OCI-LY1 (cell line): ENCODE measurements around the gene TPCN2.
A peak's percentile ranks its signal among the peaks of the same experiment; 100 is the strongest.

Source experiments
- H2AFZ ChIP-seq: fragments of 200-600 bp; sonication (generic), shearing (Covaris generic); 2 replicates; pipeline ENCODE4 v1.6.0; 2014; ENCODE audit warnings: antibody characterized with exemption, mild to moderate bottlenecking, low read length
- H3F3A ChIP-seq: fragments of 200-600 bp; sonication (generic), shearing (Covaris generic); 2 replicates; pipeline ENCODE4 v1.6.0; 2014; ENCODE audit warnings: mild to moderate bottlenecking, antibody characterized with exemption, low read length, moderate library complexity; ENCODE audit not compliant: insufficient read depth
- H3K27ac ChIP-seq: fragments of 200-600 bp; sonication (generic); 2 replicates; pipeline ENCODE4 v1.5.1; 2014; ENCODE audit warnings: low read length, mixed run types, mild to moderate bottlenecking, low read depth; ENCODE audit not compliant: poor library complexity, severe bottlenecking
- H3K27me3 ChIP-seq: fragments of 200-600 bp; sonication (generic); 2 replicates; pipeline ENCODE4 v1.6.0; 2014; ENCODE audit warnings: antibody characterized with exemption, mild to moderate bottlenecking, low read length, moderate library complexity; ENCODE audit not compliant: insufficient read depth
- H3K36me3 ChIP-seq: fragments of 200-600 bp; sonication (generic); 2 replicates; pipeline ENCODE4 v1.6.1; 2014; ENCODE audit warnings: mild to moderate bottlenecking, antibody characterized with exemption, low read length, moderate library complexity, mixed read lengths; ENCODE audit not compliant: insufficient read depth
- H3K4me1 ChIP-seq: fragments of 200-600 bp; sonication (generic); 2 replicates; pipeline ENCODE4 v1.5.1; 2014; ENCODE audit warnings: mild to moderate bottlenecking, low read length, moderate library complexity; ENCODE audit not compliant: insufficient read depth, severe bottlenecking
- H3K4me2 ChIP-seq: fragments of 200-600 bp; sonication (generic), shearing (Covaris generic); 2 replicates; pipeline ENCODE4 v1.6.1; 2014; ENCODE audit warnings: low read length
- H3K4me3 ChIP-seq: fragments of 200-600 bp; sonication (generic); 2 replicates; pipeline ENCODE4 v1.5.1; 2014; ENCODE audit warnings: low read length, low read depth, mild to moderate bottlenecking, mixed read lengths; ENCODE audit not compliant: poor library complexity, severe bottlenecking
- H3K79me2 ChIP-seq: fragments of 200-600 bp; shearing (Covaris generic); 2 replicates; pipeline ENCODE4 v1.6.1; 2016; ENCODE audit warnings: mixed run types, low read length, mixed read lengths; ENCODE audit not compliant: insufficient read depth
- H3K9ac ChIP-seq: fragments of 200-600 bp; sonication (generic), shearing (Covaris generic); 2 replicates; pipeline ENCODE4 v1.6.1; 2014; ENCODE audit warnings: mild to moderate bottlenecking, low read length, mixed read lengths
- H3K9me2 ChIP-seq: fragments of 200-600 bp; sonication (generic), shearing (Covaris generic); 2 replicates; pipeline ENCODE4 v1.6.1; 2014; ENCODE audit warnings: low read depth, mild to moderate bottlenecking, low read length, mixed read lengths
- H3K9me3 ChIP-seq: fragments of 200-600 bp; shearing (Covaris generic); 2 replicates; pipeline ENCODE4 v1.6.1; 2014; ENCODE audit warnings: low read length, mixed read lengths
- H4K20me1 ChIP-seq: fragments of 200-600 bp; sonication (generic), shearing (Covaris generic); 2 replicates; pipeline ENCODE4 v1.6.0; 2016; ENCODE audit warnings: mild to moderate bottlenecking, low read length; ENCODE audit not compliant: insufficient read depth
- EZH2 ChIP-seq: fragments of 200-600 bp; sonication (generic), shearing (Covaris generic); IDR thresholded peaks from 2 replicates; pipeline ENCODE4 v1.8.0; 2017; ENCODE audit warnings: borderline replicate concordance, mixed run types, mild to moderate bottlenecking, antibody characterized with exemption, low read length, moderate library complexity, mixed read lengths
- TF ChIP-seq, protein P1 (sequence below): fragments of 200-600 bp; sonication (generic), shearing (Covaris generic); IDR thresholded peaks from 2 replicates; pipeline ENCODE4 v1.5.1; 2017; ENCODE audit warnings: mild to moderate bottlenecking, antibody characterized with exemption, low read length, moderate library complexity, mixed read lengths

Gene TPCN2

DNA sequence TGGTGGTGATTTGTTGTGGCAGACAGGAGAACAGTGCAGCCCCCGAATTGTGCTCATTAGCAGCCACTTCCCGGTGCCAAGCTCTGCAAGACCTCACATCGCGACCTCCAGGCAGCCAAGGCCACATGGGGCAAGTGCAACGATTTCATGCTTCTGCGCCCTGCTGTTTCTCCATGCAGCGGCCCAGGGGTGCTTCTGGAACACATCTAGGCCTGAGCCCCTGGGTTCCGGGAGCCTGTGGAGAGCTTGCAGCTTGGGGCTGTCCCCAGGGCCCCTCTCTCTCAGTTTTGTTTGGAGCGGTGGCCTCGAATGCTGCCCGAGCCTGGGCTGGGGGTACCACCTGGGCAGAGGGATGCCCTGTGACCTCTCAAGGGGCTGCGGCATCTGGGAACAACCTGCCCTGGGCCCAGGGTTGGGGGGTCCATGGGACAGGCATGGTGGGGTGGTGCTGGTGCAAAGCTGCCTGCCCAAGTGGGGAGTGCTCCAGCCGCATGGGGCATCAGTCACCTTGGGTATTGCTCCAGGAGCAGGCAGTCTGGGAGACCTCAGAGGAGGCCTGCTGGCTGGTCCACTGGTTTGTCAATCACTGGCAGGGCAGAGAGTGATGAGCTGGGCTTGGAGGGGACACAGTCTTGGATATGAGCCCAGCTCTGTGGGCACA lies 51.9 kb downstream of the TPCN2 start:
- Histone ChIP-seq H3K9me2 (no peaks in the 10 kb centered on the region), H3K4me2 (no peak overlapping the region), H3K9me3 (no peaks in the 10 kb centered on the region), H3K36me3 (no peaks in the 10 kb centered on the region), H3K4me1 (no peaks in the 10 kb centered on the region), H3K4me3 (no peak overlapping the region), H4K20me1 (no peaks in the 10 kb centered on the region), H3K27me3 (no peaks in the 10 kb centered on the region), H2AFZ (no peak overlapping the region), H3F3A (no peaks in the 10 kb centered on the region), H3K27ac (no peak overlapping the region), H3K9ac (no peak overlapping the region), H3K79me2 (no peaks in the 10 kb centered on the region)
- no peak for TF ChIP-seq EZH2
- TF ChIP-seq, protein P1, sequence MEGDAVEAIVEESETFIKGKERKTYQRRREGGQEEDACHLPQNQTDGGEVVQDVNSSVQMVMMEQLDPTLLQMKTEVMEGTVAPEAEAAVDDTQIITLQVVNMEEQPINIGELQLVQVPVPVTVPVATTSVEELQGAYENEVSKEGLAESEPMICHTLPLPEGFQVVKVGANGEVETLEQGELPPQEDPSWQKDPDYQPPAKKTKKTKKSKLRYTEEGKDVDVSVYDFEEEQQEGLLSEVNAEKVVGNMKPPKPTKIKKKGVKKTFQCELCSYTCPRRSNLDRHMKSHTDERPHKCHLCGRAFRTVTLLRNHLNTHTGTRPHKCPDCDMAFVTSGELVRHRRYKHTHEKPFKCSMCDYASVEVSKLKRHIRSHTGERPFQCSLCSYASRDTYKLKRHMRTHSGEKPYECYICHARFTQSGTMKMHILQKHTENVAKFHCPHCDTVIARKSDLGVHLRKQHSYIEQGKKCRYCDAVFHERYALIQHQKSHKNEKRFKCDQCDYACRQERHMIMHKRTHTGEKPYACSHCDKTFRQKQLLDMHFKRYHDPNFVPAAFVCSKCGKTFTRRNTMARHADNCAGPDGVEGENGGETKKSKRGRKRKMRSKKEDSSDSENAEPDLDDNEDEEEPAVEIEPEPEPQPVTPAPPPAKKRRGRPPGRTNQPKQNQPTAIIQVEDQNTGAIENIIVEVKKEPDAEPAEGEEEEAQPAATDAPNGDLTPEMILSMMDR = no peak

DNA sequence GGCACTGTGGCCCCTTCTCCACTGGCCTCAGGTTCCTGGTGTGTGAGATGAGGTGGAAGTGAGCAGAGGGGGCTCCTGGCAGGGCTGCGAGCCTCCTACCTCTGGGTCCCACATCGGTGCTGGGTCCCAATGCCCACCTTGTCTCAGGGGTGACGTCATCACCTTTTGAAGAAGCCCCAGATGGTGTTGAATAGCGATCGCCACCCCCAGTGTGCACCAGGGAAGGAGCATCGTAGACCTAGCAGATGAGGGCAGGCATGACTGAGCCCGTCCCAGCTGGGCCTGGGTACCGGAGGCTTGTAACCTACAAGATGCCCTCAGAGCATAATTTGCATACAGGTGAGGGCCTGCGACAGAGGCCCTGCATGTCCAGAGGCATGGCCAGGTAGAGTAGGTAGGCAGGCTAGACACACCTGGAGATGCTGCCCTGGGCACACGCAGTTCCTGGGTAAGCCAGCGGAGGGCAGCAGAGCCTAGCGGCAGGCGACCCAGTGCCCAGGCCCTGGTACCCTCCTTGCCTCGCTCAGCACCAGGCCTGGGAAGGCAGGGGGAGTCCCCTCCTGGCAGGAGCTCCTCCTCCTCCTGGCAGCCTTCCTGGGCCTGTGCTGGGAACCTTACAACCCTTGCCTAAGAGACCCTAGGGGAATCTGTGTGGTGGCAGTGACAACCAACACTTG lies 52.5 kb downstream of the TPCN2 start:
- Histone ChIP-seq H2AFZ (no peak overlapping the region), H3K27ac (no peak overlapping the region), H3K4me2 (no peak overlapping the region), H3K4me1 (no peaks in the 10 kb centered on the region), H3K9ac (no peak overlapping the region), H3K79me2 (no peaks in the 10 kb centered on the region), H3F3A (no peaks in the 10 kb centered on the region), H3K36me3 (no peaks in the 10 kb centered on the region), H3K27me3 (no peaks in the 10 kb centered on the region), H3K4me3 (no peak overlapping the region), H3K9me2 (no peaks in the 10 kb centered on the region), H4K20me1 (no peaks in the 10 kb centered on the region), H3K9me3 (no peaks in the 10 kb centered on the region)
- no peak for TF ChIP-seq EZH2
- TF ChIP-seq, protein P1 = peak; percentile 93

DNA sequence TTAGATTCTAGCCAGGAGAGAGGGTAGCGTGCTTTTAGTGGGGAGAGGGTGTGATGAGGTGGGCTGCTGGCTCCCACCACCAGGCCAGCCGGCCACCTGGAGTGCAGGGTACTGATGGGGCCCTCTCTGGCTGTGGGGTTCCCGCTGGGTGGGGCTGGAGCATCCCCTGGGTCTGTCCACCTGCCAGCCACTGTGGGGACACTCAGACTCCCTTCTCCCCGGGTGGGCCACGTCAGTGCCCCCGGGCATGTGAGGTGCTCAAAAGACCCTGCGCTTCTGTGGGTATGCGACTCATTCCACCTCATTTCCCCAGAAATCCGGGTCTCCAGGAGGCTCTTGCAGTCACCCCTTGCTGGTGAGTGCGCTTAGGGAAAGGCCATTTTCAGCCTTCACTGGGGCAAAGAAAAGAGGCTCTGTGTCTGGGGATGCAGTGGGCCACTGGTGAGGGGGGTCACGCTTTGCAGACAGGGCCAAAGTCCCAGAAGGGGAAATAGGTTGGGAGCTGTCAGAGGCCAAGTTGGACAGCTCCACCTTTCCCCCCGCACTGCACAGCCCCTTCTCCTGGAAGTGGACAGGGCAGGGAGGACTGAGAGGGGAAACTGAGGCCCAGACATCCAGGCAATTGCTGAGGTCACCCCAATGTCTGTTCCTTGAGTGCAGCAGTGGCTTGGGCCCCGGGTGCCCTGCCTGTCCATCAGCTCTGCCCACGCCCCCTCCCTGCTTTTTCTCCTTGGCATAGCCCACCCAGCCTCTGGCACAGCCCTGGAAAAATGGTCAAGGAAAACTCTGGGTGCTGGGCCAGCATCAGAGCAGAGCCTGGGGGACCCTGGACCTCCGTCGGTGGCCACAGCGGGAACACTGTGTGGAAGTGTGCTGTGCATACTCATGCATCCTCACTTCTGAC lies 53.3 kb downstream of the TPCN2 start:
- H3K9me3 ChIP-seq = no peaks in the 10 kb centered on the region
- H3K27me3 ChIP-seq = peaks cover 1% of the 10 kb centered on the region; the same call in 1 of the 2 replicates
- H3K36me3 ChIP-seq = no peaks in the 10 kb centered on the region
- H3K27ac ChIP-seq = no peak overlapping the region
- no peaks in the 10 kb centered on the region for H3K4me1 ChIP-seq
- H3F3A ChIP-seq = no peaks in the 10 kb centered on the region
- no peaks in the 10 kb centered on the region for H3K9me2 ChIP-seq
- TF ChIP-seq, protein P1 = no peak
- no peak for TF ChIP-seq EZH2
- H3K4me3 ChIP-seq = no peak overlapping the region
- no peaks in the 10 kb centered on the region for H4K20me1 ChIP-seq
- no peak overlapping the region for H3K9ac ChIP-seq
- no peak overlapping the region for H3K4me2 ChIP-seq
- H3K79me2 ChIP-seq = no peaks in the 10 kb centered on the region
- H2AFZ ChIP-seq = no peak overlapping the region
